GM21786 (cell line): ENCODE data around the gene UBE3C.
"Not testable (repeated sequence)": the region's sequence is repeated elsewhere in the genome, so short reads cannot be mapped to it uniquely, and the experiment has no call there.

ENCODE experiments used
- ATAC-seq: cut with Tn5 transposase; IDR thresholded peaks from one replicate; pipeline ENCODE4 v1.9.1; 2021; ENCODE audit not compliant: unreplicated experiment

UBE3C gene

GRCh38 chr7:157234271-157234670 is 95.5 kb downstream of the UBE3C start:
- ATAC-seq, result no peak

DNA sequence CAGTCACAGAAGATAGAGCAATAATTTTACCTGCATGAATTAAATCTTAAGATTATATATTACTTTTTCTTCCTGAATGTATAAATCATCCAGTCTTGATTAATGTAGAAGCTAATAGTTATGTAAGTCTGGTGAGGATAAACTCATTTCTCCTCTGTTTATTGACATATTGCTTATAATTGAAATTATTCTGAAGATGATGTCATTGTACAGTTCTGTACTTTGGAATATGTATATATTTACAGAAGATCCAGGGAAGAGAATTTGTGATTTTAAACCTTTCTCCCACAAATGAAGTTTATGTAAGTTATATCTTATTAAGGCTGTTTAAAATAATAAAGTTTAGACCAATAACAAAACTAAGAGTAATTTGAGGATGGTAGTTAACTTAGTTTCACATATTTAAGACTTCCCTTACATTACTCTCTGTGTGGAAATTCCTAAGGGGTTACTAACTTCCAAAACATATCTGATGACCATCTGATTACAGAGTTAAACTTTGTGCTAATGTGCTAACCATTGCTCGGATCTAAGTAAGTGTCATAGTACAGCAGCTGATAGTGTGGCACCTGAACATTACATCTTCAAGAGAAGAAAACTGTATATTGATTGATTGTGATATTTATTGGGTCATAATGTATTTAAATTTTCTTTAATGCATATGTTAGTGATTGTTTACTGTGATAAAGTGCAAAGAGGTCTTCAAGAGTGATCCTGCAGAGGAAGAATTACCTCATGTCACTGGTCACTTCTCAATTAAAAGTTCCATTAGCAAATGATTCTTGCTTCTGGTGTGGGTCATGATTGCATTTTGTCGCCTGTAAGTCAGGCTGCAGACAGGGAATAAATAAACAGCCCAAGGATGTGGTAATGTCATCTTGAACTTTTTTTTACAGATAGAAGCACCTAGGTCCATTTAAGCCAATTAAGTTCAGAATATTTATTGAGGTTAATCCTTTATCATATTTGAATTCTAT is 96.9 kb downstream of the UBE3C start:
- ATAC-seq, result no peak

DNA sequence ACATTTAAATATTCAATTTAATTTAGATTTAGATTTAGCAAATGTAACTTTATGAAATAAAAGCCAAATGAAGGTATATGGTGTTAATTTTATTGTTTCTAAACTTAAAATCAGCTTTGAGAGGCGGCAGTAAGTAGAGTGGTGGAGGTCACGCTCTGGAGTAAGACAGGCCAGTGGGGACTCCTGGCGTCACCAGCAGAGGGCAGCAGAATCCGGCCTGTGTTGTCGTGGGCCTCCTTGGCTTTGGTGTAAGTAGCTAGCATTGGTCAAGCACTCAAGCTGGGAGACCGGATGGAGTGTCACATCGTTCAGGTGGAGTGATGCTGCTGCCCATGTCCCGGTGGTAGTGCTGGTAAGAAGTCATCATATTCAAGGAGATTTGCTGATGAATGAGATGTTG is 99.4 kb downstream of the UBE3C start:
- no peak for ATAC-seq

DNA sequence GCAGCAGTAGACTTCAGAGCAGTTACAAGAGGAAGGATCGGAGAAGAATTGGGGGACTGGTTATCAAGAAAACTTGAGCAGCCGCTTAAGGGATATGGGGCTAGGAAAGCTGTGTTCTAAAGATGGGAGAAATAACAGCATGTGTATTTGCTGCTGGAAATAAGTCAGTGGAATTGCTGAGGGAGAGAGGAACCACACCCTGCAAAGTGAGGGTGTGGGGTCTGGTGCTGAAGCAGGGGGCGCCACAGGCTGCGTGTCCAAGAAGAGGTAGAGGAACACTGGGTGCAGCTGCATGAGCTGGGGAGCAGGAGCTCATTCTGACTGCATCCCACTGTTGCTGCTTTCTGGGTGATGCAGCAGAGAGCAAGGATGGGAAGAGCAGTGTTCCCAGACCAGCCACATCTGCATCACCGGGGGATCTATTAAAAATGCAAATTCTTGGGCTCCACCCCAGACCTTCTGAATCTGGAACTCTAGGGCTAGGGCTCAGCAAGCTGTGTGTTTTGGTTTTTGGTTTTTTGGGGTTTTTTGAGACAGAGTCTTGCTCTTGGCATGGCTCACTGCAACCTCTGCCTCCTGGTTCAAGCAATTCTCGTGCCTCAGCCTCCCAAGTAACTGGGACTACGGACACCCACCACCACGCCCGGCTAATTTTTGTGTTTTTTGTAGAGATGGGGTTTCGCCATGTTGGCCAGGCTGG is 101.0 kb downstream of the UBE3C start:
- ATAC-seq, result no peak

DNA sequence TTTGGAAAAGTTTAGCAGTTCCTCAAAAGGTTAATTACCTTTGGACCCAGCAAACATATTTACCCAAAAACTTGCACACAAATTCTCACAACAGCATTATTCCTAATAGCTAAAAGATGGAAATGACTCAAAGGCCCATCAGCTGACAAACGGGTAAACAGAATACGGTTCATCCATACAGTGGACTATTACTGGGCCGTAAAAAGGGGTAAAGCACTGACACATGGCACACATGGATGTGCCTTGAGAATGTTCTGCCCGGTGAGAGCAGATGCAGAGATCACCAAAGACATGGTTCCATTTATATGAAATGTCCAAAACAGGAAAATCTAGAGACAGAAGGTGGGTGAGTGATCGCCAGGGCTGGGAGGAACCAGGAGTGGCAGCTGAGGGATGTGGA is 102.9 kb downstream of the UBE3C start:
- no peak for ATAC-seq

DNA sequence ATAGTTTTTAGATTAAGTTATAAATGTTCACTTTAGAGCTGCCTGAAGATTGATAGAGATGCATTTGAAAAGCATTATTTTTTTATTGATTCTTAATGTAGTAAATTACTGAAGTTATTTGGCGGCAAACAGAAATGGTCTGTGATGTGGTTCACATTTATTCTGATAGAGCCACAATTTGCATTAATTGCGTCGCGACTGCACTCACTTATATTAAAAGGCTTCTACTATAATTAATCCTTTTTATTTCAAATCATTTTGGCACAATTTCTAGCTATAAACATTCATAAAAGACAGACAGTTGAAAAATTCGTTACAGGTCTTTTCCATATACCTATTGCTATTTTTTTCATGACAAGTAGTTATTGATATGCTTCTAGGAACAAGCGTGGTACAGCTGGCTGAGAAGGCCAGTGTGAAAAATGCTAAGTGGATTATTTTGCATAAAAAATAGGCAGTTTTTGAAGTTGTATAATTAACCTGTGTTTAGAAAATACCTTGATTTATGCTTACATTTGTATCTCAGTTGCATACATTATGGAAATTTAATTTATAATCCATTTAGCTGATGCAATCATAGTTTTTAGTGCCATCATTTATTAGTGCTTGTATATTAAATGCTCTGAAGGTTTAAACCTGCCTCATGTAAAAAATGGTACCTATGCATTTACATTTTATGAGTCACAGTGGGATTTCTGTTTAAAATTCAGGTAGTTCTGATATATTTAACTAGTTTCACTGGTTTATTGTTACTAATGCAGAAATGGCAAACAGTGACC is 106.0 kb downstream of the UBE3C start:
- ATAC-seq, result no peak

DNA sequence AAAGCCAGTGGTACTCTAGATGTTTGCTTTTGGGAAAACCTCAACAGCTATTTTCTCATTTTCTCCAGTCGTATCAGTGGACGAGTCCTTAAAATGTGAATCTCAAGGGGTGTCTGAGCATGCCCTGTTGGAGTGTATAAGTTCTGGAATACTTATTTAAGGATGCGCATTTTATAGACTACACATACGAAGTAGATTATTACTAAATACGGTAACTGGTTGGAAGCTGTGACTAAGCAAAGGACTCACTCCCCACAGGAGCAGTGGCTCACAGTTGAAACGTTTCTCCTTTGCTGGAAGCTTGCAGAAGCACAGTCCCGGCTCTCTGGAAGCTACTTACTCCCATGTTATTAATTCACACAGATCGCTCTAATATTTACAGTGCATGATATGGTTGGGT is 107.3 kb downstream of the UBE3C start:
- ATAC-seq, result no peak

DNA sequence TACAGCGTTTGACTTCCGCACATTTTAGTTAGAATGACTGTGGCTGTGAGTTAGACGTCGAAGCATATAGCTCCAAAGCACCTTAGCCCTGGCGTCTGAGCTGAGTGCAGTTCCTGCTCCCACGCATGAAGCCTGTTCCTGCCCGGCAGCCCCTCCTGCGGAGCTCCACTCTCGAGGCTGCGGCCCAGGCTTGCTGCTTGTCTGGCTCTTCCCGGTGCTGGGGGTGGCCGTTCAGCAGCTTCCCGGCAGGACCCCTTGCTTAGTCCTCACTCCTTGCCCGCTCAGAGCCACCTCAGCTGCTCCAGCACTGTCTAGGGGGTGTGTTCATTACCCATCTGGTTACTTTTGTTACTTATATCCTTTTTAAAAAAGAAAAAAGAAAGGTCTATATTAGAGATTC is 109.9 kb downstream of the UBE3C start:
- no peak for ATAC-seq

DNA sequence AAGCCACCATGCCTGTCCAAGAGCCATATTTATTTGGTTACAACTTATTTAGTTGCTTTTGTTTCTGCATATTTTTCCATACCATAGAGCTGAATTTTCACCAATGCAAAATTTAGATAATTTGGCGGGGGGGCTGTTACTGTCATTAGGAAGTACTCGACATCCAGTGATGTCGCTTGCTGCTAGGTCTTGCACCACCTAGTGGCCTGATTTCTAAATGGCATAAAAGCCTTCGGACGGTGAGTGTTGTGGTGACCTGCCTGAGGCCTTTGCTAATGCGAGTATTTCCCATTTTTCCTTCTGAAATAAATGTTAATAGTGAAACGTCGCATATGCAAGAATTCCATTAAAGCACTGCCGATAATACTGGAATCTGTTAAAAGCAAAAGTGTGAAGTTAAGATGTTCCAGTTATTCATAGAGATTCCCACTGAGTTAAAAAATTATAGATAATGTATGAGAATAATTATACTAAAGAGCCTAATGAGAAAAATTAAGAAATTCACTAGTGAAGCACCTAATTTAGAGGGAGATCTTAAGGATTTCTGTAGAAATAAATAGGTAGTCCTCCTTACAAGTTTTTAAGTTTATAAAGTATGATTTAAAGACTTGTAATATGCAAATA is 112.0 kb downstream of the UBE3C start:
- peak; percentile 72 for ATAC-seq

DNA sequence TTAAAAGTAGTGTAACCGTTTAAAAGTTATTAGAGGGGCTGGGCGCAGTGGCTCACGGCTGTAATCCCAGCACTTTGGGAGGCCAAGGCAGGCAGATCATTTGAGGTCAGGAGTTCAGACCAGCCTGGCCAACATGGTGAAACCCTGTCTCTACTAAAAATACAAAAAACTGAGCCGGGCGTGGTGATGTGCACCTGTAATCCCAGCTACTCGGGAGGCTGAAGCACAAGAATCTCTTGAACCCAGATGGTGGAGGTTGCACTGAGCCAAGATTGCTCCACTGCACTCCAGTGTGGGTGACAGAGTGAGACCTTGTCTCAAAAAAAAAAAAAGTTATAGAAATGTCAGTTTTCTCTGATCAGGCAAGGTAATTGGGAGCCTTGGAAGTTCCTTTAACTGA is 113.1 kb downstream of the UBE3C start:
- not testable (repeated sequence) for ATAC-seq

- ATAC-seq, result no peak
Measured at GRCh38 chr7:157253850-157254249, 115.1 kb downstream of the UBE3C start.

GRCh38 chr7:157254781-157255180 is 116.1 kb downstream of the UBE3C start:
- ATAC-seq, result not testable (repeated sequence)

GRCh38 chr7:157255201-157255606 is 116.5 kb downstream of the UBE3C start:
- ATAC-seq, result no peak

DNA sequence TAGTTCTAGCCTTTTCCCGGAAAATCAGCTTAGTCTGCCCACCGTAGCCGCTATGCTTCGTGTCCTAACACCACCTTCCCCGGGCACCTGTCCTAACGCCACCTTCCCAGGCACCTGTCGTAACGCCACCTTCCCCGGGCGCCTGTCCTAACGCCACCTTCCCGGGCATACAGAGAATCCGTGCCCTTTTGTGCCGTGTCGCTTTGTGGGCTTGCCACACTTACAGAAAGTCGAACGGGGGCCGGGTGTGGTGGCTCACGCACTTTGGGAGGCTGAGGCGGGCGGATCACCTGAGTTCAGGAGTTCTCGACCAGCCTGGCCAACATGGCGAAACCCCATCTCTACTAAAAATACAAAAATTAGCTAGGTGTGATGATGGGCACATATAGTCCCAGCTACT is 124.4 kb downstream of the UBE3C start:
- ATAC-seq, result no peak

- ATAC-seq, result no peak
Measured at GRCh38 chr7:157265051-157265450, 126.3 kb downstream of the UBE3C start.

DNA sequence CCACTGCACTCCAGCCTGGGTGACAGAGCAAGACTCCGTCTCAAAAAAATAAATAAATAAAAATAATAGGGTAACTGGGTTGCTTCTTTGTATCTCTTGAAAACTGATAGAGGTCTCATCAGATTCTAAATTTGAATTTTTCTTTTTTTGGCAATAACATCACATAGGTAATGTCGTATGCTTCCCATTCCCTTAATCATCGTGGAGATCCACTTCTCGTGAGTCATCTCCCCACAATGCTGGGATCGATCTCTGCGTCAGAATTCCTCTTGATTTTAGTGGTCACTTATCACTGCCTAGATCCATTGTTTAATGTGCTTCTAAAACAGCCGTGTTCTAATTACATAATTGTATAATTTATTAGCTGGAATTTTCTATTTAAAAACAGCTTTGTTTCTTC is 127.5 kb downstream of the UBE3C start:
- ATAC-seq, result no peak

DNA sequence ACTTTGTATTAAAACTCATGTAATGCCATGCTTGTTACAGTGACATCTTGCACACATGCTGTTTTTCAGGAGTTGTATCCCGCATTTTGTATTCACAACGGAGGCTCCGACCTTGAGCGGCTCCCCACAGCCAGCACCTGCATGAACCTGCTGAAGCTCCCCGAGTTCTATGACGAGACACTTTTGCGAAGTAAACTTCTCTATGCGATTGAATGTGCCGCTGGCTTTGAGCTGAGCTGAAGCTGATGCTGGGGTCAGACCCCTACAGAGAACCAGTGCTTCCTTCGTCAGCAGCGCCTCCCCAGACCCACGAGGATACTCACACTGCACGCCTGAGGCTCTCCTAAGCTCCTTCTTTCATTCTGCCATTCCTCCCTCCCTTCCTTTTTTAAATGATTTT is 128.8 kb downstream of the UBE3C start:
- no peak for ATAC-seq

DNA sequence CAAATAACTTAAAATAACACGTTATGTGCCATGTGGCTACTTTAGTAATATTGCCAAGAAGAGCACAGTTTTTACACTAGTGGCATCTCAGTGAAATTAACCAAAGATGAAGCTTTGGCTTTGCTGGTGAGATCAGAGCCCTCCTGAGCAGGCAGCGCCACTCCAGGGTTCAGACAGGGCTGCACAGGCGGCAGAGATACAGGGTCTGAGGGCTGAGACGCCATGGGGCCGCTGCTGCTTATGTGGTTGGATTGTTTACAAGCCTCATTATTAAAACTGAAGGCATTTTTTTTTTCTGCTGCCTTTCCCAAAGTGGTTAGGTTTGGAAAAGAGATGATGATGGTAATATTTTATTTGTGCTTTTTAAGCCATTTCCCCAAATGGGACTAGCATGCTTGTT is 129.2 kb downstream of the UBE3C start:
- ATAC-seq, result no peak

DNA sequence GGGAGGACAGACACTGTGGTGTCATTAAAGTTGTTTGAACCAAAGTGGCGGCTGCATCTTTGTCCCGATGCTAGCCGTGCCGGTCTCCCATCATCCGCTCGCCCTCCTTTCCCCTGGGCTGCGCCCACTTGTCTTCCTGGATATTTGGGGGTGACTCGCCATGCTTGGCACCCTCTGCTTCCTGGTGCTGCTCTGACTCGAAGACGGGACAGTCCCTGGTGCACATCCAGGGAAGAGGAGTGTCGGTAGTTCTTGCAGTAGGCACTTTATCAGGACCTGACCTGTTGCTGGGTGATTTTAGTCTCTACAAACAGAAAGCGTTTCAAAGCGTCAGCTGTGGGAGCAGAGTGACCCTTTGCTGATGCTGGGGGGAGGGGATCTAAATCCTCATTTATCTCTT is 129.8 kb downstream of the UBE3C start:
- ATAC-seq, result no peak

DNA sequence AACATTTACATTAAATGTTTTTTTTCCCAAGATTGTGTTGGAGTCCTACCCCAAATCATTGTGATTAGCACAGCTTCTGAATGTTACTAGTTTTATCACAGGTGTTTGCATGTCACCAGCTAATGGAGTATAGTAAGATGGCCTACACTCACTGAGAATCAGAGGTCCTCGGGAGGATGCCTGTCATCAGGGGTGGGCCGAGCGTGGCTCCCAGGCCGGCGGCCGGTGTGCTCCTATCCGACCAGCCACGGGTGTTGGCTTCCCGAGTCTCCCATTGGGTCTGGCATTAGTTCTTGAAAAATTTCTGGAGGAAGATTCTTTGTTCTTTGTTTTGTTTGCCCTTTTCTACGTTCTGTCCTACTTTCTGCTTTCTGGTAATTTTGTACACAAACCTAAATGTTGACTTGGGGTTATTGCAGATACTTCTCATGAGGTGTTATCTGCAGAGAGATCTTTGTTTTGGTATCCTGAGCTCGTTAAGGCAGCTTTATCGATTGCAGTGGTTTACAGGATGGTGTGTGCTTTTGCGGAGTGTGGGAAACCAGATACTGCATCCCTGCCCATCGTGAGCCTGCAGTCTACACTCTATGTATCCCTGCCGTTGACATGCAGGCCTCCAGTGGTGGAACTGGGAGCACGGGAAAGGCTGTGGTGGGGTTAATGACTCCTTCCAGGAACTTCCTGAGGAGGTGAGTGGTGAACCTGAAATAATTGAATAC is 130.8 kb downstream of the UBE3C start:
- ATAC-seq, result no peak
